BJ (cell line): ENCODE measurements around the gene ITPK1. TPM values are rescaled to one million over a fixed set of nuclear protein-coding genes. Genes with fewer than 3 reads are reported as not detected.

Experiments used
- CTCF ChIA-PET: fragments of 350-600 bp; formaldehyde crosslinking; extraction: SDS; loops from one replicate; lab custom pipeline; 2021; ENCODE audit warnings: antibody characterized with exemption, inconsistent platforms; lab: Yijun Ruan, JAX
- POLR2A ChIA-PET: fragments of 300-600 bp; sonication (Branson Sonifier 250); formaldehyde crosslinking; extraction: SDS; loops from one replicate; lab custom pipeline; 2021; ENCODE audit warnings: antibody characterized with exemption; lab: Charles Lee
- DNase-seq: peaks from one replicate; pipeline ENCODE4 v3.0.0-alpha.2; 2011; ENCODE audit warnings: low read depth
- H3K27me3 ChIP-seq: 2 replicates; pipeline ENCODE4 v1.6.0; 2011; ENCODE audit warnings: low read length; ENCODE audit not compliant: control insufficient read depth, insufficient read depth
- H3K36me3 ChIP-seq: 2 replicates; pipeline ENCODE4 v1.5.1; 2011; ENCODE audit warnings: low read length; ENCODE audit not compliant: control insufficient read depth, insufficient read depth
- H3K4me3 ChIP-seq: 2 replicates; pipeline ENCODE4 v1.5.1; 2011; ENCODE audit warnings: low read depth, mild to moderate bottlenecking, control low read depth, low read length
- CTCF ChIP-seq: IDR thresholded peaks from 2 replicates; pipeline ENCODE4 v1.5.1; 2011; ENCODE audit warnings: low read depth, mild to moderate bottlenecking, control low read depth, inconsistent platforms, low read length, moderate library complexity; ENCODE audit not compliant: insufficient read depth
- polyA plus RNA-seq: library from polyadenylated mRNA; depleted of rRNA; stranded (reverse); fragments of >200 nt; gene quantifications from 2 replicates; pipeline ENCODE4 v1.2.3, GENCODE V29; 2011

Gene ITPK1
- polyA plus RNA-seq, 1 experiment: 49.0 TPM

DNA sequence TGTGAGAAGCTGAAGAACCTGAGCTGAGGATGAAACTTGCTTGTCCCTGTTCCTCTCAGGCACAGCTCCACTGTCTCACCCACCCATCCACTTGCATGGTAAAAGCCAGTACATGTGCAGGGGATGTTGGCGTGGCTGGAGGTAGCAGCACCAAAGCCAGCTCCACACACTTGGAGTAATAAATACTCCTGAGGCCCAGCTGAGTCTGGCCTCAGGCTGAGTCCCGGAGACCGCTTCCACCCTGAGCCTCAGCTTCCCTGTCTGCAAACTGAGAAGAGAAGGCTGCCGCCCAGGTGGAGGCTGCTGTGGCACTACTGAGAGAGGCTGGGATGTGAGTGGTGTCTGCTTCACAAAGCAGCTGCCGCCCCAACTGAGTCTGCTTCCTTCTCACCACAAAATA, 173.6 kb downstream of the ITPK1 start:
- no peaks in the 10 kb centered on the region for H3K27me3 ChIP-seq

GRCh38 chr14:92941531-92941930, 174.2 kb downstream of the ITPK1 start:
- H3K4me3 ChIP-seq: no peak overlapping the region
- no peak for TF ChIP-seq CTCF
- ChIA-PET POLR2A (interaction anchor here (0.6 kb wide), 1 partner anchor 13 kb away, joined by 3 read pairs; no protein-coding TSS in a partner anchor), CTCF (interaction anchor here (1.0 to 1.5 kb wide), 2 partner anchors 198 to 238 kb away, joined by 6 read pairs; no protein-coding TSS in a partner anchor)
- no peak for DNase-seq
- H3K27me3 ChIP-seq: no peaks in the 10 kb centered on the region
- peaks cover 3% of the 10 kb centered on the region for H3K36me3 ChIP-seq

More for the DNA sequence above, 173.6 kb downstream of the ITPK1 start:
- Histone ChIP-seq H3K36me3 (peaks cover 3% of the 10 kb centered on the region), H3K4me3 (no peak overlapping the region)
- ChIA-PET CTCF (interaction anchor here (1.0 to 1.5 kb wide), 2 partner anchors 198 to 237 kb away, joined by 6 read pairs; no protein-coding TSS in a partner anchor), POLR2A (interaction anchor here (0.6 kb wide), 1 partner anchor 13 kb away, joined by 3 read pairs; no protein-coding TSS in a partner anchor)
- DNase-seq: no peak
- TF ChIP-seq CTCF: no peak

GRCh38 chr14:92940543-92940942, 175.2 kb downstream of the ITPK1 start:
- CTCF ChIA-PET: no interaction called here

DNA sequence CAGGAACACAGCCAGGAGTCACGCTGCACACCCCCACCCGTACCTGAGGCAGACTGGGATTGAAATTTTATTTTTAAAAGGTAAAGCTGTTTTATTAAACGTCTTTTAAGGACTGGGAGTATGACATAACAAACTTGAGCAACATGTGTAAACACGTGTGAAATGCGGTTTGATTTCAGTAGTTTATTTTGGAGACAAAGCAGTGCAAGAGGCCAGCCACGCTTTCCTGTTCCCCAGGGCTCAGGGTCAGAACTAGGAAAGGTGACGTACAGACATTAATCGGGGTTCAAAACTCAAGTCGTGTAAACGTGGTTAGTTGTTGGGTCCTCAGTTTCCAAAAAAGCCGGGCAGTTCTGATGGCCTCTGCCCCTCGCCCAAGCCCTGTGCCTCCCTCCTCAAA, 176.0 kb downstream of the ITPK1 start:
- no peak for TF ChIP-seq CTCF
- ChIA-PET CTCF (no interaction called here), POLR2A (no interaction called here)
- Histone ChIP-seq H3K36me3 (no peaks in the 10 kb centered on the region; the same call in none of the 2 replicates), H3K27me3 (no peaks in the 10 kb centered on the region), H3K4me3 (no peak overlapping the region)
- no peak for DNase-seq

More at GRCh38 chr14:92940543-92940942, 175.2 kb downstream of the ITPK1 start:
- Histone ChIP-seq H3K4me3 (no peak overlapping the region), H3K36me3 (peaks cover 1% of the 10 kb centered on the region), H3K27me3 (no peaks in the 10 kb centered on the region)
- no peak for TF ChIP-seq CTCF
- POLR2A ChIA-PET: no interaction called here
- DNase-seq: no peak

- DNase-seq: no peak
- no peaks in the 10 kb centered on the region for H3K27me3 ChIP-seq
- ChIA-PET POLR2A (no interaction called here), CTCF (no interaction called here)
- H3K4me3 ChIP-seq: no peak overlapping the region
- H3K36me3 ChIP-seq: no peaks in the 10 kb centered on the region; the same call in none of the 2 replicates
- no peak for TF ChIP-seq CTCF
Measured at GRCh38 chr14:92938890-92939671, 176.6 kb downstream of the ITPK1 start.
